Measurements from ENCODE around the gene HIGD2A.
A peak's percentile ranks its signal among the peaks of the same experiment; 100 is the strongest.

- no peak for TF ChIP-seq CTCF (IDR thresholded peaks at IDR 0.05)
- TF ChIP-seq EZH2phosphoT487 (IDR thresholded peaks at IDR 0.05; ENCODE audit: borderline replicate concordance, low read depth): no peak
- TF ChIP-seq GATA2 (CRISPR knock-in tag; IDR thresholded peaks at IDR 0.05): peak; percentile 58
- TF ChIP-seq SIN3A (IDR thresholded peaks at IDR 0.05; ENCODE audit: borderline replicate concordance, low read depth, low read length): no peak
- no peak for TF ChIP-seq EP300 (IDR thresholded peaks at IDR 0.05; ENCODE audit: borderline replicate concordance in 1 of 2, low read depth in 1 of 2, low read length in 1 of 2)
- no peak for TF ChIP-seq MAX (IDR thresholded peaks at IDR 0.05; ENCODE audit: low read depth)
- TF ChIP-seq SMC3 (IDR thresholded peaks at IDR 0.05; ENCODE audit: low read depth, low read length): no peak
- no peak for TF ChIP-seq FOXM1 (IDR thresholded peaks at IDR 0.05; ENCODE audit: low read depth)
Measured at GRCh38 chr5:176352116-176352878, 36.3 kb upstream of the HIGD2A start.

Measured in SK-N-SH (cell line).